ENCODE results near the gene GJD3. TPM values are rescaled to one million over a fixed set of nuclear protein-coding genes. Genes with fewer than 3 reads are reported as not detected.

The GJD3 gene
- total and polyA plus RNA-seq, 2 experiments from 2014 or later = 1.4 TPM; not detected in 1

DNA sequence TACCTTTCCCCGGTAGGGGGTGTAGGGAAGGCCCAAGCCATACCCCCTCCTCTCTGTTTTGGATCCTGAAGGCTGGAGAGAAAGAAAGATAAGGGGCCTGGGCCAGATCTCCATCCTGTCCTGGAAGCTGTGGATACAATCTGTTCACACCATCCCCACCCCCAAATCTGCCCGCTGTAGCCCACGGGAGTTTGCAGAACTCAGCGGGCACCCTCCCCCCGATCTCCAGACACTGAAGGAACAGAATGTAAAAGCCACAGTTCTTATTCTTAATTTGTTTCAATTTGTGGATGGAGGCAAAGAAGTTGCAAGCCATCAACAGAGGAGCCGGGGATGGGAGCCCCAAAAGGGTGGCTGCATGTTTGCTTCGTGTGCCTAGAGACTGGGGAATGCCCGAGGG lies 27.2 kb downstream of the GJD3 start:
- no peaks in the 10 kb centered on the region; the same call in 1 of the 2 replicates for H3K36me3 ChIP-seq (ENCODE audit: insufficient read depth)
- H3K27me3 ChIP-seq (ENCODE audit: insufficient read depth) = peaks cover 23% of the 10 kb centered on the region
- ATAC-seq = no peak
- peaks cover 31% of the 10 kb centered on the region for H3K27me3 Mint-ChIP-seq (ENCODE audit: insufficient read depth, low read depth, poor library complexity)
- H3K4me2 ChIP-seq = no peak overlapping the region
- no peak overlapping the region for H3K4me3 ChIP-seq
- no peak overlapping the region for H2AFZ ChIP-seq
- no peaks in the 10 kb centered on the region for H3K9me2 ChIP-seq (ENCODE audit: insufficient read depth)
- H3K4me1 Mint-ChIP-seq = peaks cover 22% of the 10 kb centered on the region
- TF ChIP-seq JUNB (IDR thresholded peaks at IDR 0.05; ENCODE audit: unreplicated experiment) (no peak), ZNF114 (CRISPR knock-in tag; IDR thresholded peaks at IDR 0.05) (no peak), POLR2AphosphoS5 (IDR thresholded peaks at IDR 0.05; ENCODE audit: low read depth) (no peak), CREB1 (CRISPR knock-in tag; IDR thresholded peaks at IDR 0.05; ENCODE audit: low read depth) (no peak), EZH2 (IDR thresholded peaks at IDR 0.05; ENCODE audit: low read depth, unreplicated experiment) (no peak)
- TF ChIP-seq, protein P1, sequence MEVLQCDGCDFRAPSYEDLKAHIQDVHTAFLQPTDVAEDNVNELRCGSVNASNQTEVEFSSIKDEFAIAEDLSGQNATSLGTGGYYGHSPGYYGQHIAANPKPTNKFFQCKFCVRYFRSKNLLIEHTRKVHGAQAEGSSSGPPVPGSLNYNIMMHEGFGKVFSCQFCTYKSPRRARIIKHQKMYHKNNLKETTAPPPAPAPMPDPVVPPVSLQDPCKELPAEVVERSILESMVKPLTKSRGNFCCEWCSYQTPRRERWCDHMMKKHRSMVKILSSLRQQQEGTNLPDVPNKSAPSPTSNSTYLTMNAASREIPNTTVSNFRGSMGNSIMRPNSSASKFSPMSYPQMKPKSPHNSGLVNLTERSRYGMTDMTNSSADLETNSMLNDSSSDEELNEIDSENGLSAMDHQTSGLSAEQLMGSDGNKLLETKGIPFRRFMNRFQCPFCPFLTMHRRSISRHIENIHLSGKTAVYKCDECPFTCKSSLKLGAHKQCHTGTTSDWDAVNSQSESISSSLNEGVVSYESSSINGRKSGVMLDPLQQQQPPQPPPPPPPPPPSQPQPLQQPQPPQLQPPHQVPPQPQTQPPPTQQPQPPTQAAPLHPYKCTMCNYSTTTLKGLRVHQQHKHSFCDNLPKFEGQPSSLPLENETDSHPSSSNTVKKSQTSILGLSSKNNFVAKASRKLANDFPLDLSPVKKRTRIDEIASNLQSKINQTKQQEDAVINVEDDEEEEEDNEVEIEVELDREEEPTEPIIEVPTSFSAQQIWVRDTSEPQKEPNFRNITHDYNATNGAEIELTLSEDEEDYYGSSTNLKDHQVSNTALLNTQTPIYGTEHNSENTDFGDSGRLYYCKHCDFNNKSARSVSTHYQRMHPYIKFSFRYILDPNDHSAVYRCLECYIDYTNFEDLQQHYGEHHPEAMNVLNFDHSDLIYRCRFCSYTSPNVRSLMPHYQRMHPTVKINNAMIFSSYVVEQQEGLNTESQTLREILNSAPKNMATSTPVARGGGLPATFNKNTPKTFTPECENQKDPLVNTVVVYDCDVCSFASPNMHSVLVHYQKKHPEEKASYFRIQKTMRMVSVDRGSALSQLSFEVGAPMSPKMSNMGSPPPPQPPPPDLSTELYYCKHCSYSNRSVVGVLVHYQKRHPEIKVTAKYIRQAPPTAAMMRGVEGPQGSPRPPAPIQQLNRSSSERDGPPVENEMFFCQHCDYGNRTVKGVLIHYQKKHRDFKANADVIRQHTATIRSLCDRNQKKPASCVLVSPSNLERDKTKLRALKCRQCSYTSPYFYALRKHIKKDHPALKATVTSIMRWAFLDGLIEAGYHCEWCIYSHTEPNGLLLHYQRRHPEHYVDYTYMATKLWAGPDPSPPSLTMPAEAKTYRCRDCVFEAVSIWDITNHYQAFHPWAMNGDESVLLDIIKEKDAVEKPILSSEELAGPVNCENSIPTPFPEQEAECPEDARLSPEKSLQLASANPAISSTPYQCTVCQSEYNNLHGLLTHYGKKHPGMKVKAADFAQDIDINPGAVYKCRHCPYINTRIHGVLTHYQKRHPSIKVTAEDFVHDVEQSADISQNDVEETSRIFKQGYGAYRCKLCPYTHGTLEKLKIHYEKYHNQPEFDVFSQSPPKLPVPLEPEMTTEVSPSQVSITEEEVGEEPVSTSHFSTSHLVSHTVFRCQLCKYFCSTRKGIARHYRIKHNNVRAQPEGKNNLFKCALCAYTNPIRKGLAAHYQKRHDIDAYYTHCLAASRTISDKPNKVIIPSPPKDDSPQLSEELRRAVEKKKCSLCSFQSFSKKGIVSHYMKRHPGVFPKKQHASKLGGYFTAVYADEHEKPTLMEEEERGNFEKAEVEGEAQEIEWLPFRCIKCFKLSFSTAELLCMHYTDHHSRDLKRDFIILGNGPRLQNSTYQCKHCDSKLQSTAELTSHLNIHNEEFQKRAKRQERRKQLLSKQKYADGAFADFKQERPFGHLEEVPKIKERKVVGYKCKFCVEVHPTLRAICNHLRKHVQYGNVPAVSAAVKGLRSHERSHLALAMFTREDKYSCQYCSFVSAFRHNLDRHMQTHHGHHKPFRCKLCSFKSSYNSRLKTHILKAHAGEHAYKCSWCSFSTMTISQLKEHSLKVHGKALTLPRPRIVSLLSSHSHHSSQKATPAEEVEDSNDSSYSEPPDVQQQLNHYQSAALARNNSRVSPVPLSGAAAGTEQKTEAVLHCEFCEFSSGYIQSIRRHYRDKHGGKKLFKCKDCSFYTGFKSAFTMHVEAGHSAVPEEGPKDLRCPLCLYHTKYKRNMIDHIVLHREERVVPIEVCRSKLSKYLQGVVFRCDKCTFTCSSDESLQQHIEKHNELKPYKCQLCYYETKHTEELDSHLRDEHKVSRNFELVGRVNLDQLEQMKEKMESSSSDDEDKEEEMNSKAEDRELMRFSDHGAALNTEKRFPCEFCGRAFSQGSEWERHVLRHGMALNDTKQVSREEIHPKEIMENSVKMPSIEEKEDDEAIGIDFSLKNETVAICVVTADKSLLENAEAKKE (CRISPR knock-in tag; IDR thresholded peaks at IDR 0.05) = no peak
- TF ChIP-seq, protein P2, sequence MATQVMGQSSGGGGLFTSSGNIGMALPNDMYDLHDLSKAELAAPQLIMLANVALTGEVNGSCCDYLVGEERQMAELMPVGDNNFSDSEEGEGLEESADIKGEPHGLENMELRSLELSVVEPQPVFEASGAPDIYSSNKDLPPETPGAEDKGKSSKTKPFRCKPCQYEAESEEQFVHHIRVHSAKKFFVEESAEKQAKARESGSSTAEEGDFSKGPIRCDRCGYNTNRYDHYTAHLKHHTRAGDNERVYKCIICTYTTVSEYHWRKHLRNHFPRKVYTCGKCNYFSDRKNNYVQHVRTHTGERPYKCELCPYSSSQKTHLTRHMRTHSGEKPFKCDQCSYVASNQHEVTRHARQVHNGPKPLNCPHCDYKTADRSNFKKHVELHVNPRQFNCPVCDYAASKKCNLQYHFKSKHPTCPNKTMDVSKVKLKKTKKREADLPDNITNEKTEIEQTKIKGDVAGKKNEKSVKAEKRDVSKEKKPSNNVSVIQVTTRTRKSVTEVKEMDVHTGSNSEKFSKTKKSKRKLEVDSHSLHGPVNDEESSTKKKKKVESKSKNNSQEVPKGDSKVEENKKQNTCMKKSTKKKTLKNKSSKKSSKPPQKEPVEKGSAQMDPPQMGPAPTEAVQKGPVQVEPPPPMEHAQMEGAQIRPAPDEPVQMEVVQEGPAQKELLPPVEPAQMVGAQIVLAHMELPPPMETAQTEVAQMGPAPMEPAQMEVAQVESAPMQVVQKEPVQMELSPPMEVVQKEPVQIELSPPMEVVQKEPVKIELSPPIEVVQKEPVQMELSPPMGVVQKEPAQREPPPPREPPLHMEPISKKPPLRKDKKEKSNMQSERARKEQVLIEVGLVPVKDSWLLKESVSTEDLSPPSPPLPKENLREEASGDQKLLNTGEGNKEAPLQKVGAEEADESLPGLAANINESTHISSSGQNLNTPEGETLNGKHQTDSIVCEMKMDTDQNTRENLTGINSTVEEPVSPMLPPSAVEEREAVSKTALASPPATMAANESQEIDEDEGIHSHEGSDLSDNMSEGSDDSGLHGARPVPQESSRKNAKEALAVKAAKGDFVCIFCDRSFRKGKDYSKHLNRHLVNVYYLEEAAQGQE (IDR thresholded peaks at IDR 0.05; ENCODE audit: unreplicated experiment) = no peak
- TF ChIP-seq, protein P3, sequence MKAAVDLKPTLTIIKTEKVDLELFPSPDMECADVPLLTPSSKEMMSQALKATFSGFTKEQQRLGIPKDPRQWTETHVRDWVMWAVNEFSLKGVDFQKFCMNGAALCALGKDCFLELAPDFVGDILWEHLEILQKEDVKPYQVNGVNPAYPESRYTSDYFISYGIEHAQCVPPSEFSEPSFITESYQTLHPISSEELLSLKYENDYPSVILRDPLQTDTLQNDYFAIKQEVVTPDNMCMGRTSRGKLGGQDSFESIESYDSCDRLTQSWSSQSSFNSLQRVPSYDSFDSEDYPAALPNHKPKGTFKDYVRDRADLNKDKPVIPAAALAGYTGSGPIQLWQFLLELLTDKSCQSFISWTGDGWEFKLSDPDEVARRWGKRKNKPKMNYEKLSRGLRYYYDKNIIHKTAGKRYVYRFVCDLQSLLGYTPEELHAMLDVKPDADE (IDR thresholded peaks at IDR 0.05) = no peak
- DNase-seq (ENCODE audit: low spot score) = no peak
- peaks cover 7% of the 10 kb centered on the region for H3K4me1 ChIP-seq (ENCODE audit: insufficient read depth)
- H3K4me3 Mint-ChIP-seq = no peak overlapping the region
- no peak overlapping the region for H3K27ac ChIP-seq (ENCODE audit: low read depth)
- no peak overlapping the region for H3K27ac Mint-ChIP-seq
- H3K79me2 ChIP-seq (replicated peaks; ENCODE audit: insufficient read depth) = no peaks in the 10 kb centered on the region
- H3K9me3 Mint-ChIP-seq = no peaks in the 10 kb centered on the region; the same call in 2 of the 3 replicates
- peaks cover 10% of the 10 kb centered on the region; the same call in 1 of the 2 replicates for H3F3A ChIP-seq (replicated peaks; ENCODE audit: low read depth)
- peaks cover 7% of the 10 kb centered on the region; the same call in 2 of the 3 replicates for H3K36me3 Mint-ChIP-seq (ENCODE audit: low read depth)
- H4K20me1 ChIP-seq (replicated peaks; ENCODE audit: insufficient read depth) = peaks cover 23% of the 10 kb centered on the region

Data from GM23338 (cell line).